GM18507 (cell line): ENCODE measurements around the gene RNU2-63P.
"Not testable (repeated sequence)": the region's sequence is repeated elsewhere in the genome, so short reads cannot be mapped to it uniquely, and the experiment has no call there.

Experiments used
- DNase-seq: peaks from one replicate; pipeline ENCODE4 v3.0.0; 2011; ENCODE audit warnings: low read depth; ENCODE audit not compliant: insufficient read length; ENCODE audit errors: extremely low spot score
- FAIRE-seq: peaks from 2 replicates; lab custom pipeline; 2011; peaks lifted over from hg19 to GRCh38; lab: Jason Lieb, UNC

RNU2-63P gene

DNA sequence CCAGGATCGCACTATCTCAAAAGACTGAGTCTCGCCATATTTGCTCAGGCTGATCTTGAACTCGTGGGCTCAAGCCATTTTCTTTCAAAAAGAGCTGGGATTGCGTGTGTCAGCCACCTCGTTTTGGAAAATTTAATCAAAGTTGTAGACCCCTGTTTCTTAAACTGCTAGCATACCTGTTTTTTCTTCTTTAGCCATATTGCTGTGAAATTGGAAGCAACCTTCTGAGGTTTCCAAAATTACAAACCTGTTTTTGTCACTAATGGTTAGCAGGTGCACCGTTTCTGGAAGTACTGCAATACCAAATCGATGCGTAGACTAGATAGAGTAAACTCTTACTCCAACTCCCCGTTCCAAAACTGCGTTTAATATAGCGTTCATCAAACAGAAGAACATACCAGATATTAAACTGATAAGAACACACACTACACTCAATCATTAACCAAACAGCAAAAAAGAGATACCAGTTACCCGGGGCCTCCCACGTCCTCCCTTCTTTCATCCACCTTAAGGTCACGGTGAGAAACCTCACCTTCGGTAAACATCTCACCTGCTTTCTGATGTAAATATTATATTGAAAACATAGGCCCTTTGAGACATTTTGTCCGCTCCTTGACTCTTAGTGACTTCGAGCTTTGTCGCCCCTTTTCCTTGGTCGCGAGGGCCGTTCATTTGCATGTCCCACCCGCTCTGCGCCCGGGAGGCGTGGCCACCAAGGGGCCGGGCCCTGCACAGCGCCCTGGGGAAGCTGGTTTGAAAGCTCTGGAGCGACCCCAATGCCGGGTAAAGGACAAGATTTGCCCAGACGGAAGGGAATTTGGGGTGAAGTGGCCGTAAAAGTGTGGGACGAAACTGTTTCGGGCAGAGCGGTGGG, at the start of gene RNU2-63P:
TSS of gene RNU2-63P (minus strand) at position 462 of the 874 bp plus-strand sequence.
- DNase-seq (peak; percentile 61), FAIRE-seq (peak; percentile 49)

DNA sequence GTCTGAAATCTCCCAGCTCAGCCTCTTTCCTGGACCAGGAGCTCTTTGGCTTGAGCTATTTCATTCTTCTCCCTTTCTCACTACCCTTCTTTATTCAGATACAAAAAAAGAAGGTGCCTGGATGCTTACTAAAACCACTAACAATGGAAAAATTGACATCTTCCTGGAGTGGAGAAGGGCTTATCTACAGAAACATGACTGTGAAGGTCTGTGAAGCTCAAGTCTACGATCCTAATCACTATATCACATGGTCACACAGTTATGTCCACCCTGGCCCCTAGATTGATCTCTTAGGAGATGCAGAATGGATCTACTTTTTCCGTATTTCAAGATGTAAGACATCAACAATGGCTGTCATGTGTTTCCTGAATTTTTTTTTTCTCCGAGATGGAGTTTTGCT, 44.9 kb upstream of the RNU2-63P start:
- FAIRE-seq = no peak
- DNase-seq = no peak

- DNase-seq = no peak
- no peak for FAIRE-seq
These were observed 44.5 kb upstream of the RNU2-63P start for GRCh38 chr2:88060907-88061275.

- DNase-seq (peak; percentile 22), FAIRE-seq (peak; percentile 73)
These were observed 43.9 kb upstream of the RNU2-63P start for GRCh38 chr2:88059979-88060906.

- DNase-seq (no peak), FAIRE-seq (no peak)
These were observed 41.8 kb upstream of the RNU2-63P start for GRCh38 chr2:88058191-88058590.

- no peak for FAIRE-seq
- no peak for DNase-seq
These were observed 41.1 kb upstream of the RNU2-63P start for GRCh38 chr2:88057437-88057844.

DNA sequence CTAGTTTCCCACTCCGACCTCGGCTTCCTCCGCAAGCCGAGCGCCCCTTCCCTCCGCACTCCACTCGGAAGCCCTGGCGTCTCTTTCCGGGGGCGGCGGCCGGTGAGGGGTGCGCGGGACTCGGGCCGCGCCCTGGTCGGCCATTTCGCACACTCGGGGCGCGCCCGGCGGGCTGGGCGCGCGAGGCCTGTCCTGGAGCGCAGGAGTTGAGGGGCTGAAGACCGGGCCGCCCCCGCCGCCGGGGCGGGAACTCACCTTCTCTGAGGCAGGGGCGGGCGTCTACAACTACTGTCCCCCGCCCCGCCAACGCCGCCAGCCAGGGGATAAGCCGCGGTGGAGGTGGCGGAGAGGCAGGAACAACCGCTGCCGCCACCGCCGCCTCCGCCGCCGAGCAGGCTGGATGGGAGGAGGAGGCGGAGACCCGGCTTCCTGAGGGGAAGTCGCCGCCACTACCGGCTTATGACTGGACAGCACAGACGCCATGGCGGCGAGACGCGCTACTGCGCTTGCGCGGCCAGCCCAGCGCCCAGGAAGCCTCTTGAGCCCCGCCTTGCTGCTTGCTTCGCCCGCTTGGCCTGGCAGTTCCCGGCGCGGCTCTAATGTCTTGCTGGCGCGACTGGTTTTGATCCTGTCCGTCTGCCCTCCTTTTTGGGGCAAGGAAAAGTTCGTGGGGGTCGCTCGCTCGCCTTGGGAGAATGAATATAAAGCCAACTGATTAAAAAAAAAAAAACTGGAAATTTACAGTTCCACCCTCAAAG, 39.2 kb upstream of the RNU2-63P start, which contains the start of gene KRCC1:
TSS of gene KRCC1 (minus strand) at position 413 of the 758 bp plus-strand sequence. CDS start 27,220 bp downstream, outside the sequence.
- peak; percentile 85 for FAIRE-seq

DNA sequence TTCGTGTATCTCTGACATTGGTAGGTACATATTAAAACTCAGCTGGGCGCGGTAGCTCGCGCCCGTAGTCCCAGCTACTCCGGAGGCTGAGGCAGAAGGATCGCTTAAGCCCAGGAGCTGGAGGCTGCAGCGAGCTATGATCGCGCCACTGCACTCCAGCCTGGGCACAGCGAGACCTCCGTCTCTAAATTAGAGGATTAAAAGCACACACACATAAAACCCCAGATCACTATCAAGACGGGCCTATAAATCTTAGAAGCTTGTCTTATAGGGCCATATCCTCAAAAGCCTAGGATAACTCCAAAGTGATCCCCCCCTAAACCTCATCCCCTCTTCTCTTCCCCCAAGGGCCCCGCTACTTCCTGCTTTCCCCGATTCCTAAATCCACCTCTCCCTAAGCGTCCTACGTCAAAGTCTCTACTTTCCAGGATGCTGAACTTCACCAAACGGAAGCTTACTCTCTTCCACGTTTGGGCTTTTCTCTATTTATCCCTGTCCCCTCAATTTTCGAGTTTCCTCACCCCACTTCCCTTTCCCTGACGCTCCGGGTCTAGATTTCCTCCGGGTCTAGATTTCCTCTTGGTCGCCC, 38.5 kb upstream of the RNU2-63P start:
- FAIRE-seq (no peak), DNase-seq (no peak)

More for the DNA sequence above, 39.2 kb upstream of the RNU2-63P start, which contains the start of gene KRCC1:
- peak; percentile 92 for DNase-seq

DNA sequence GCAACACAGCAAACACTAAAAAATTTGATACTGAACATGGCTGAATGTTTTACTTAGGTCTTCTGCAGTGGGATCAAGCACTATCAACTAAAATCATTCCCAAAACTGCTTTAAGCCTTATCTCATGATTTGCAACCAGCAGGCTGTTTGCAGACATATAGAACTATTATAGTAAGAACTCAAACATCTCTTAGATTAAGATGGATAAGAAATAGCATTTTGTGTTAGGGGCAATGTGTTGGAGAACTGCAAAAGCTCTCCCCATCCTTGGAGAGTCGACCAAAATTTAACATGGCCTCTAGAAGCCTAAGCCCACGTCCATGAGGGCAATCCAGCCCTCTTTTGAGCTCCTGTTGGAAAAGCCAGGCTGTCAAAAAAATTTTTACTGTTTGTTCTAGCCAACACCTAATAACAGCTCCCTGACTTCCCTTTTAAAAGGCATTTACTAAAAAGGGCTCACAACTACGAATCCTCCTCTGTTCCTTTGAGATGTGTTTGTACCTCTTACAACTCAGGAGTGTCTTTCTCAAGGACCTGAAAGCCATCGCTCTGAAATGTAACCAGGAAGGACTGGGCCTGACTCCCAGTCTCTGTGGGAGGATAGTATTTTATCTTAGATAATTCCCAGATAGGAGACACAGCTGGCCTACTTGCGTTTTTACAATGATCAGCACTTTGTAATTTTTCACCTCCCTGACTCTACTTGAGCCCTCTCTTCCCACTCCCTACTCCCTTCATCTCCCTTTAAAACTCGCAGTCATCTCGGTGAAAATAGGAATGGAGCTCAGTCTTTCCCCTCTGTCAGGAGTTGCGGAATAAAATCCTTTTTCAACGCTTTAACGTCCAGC, 37.8 kb upstream of the RNU2-63P start:
- no peak for DNase-seq
- FAIRE-seq = no peak

- FAIRE-seq = no peak
- no peak for DNase-seq
These were observed 36.9 kb upstream of the RNU2-63P start for GRCh38 chr2:88053296-88053695.

- FAIRE-seq = no peak
- DNase-seq = no peak
These were observed 35.4 kb upstream of the RNU2-63P start for GRCh38 chr2:88051792-88052191.

GRCh38 chr2:88049622-88050021, 33.3 kb upstream of the RNU2-63P start:
- FAIRE-seq (no peak), DNase-seq (no peak)

- no peak for DNase-seq
- no peak for FAIRE-seq
These were observed 32.2 kb upstream of the RNU2-63P start for GRCh38 chr2:88048541-88048940.

- DNase-seq, FAIRE-seq: not testable (repeated sequence)
These were observed 29.2 kb upstream of the RNU2-63P start for GRCh38 chr2:88045561-88045960.

DNA sequence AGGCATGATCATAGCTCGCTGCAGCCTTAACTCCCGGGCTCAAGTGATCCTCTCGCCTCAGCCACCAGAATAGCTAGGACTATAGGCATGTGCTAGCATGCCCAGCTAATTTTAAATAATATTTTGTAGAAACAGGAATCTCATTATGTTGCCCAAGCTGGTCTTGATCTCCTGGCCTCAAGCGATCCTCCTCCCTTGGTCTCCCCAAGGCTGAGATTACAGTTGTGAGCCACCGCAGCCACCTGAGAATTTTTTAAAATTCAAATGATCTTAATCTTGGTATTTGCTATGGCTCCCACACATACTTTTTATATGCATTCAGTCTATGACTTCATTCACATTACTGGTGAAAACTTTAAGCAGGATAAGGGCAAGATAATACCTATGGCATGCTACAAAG, 26.1 kb upstream of the RNU2-63P start:
- DNase-seq (no peak), FAIRE-seq (no peak)

DNA sequence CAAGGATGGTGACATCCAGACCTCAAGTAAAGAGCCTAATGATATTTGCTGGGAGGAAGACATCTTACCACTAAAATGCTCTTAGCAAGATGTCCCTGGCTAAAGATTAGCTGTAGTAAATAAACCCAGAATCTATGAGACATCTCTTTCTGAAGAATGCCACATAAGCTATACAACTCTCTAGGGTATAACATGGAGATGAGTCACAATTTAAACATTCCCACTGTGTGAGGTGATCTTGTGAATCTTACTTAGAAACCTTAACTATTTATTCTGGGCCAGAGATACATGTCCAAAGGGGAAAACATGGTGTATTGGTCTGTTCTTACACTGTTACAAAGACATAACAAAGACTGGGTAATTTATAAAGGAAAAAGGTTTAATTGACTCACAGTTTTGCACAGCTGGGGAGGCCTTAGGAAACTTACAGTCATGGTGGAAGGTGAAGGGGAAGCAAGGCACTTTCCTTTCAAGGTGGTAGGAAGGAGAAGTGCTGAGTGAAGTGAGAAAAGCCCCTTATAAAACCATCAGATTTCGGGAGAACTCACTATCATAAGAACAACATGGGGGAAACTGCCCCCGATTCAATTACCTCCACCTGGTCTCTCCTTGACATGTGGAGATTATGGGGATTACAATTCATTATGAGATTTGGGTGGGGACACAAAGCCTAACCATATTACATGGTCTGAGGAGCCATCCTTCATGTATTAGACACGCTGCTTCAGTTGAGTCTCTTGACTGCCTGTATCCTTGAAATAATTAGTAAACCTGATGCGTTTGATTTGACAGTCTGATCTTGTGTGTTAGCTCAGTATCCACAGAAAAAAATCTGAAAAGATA, 22.1 kb upstream of the RNU2-63P start:
- DNase-seq (no peak), FAIRE-seq (no peak)

DNA sequence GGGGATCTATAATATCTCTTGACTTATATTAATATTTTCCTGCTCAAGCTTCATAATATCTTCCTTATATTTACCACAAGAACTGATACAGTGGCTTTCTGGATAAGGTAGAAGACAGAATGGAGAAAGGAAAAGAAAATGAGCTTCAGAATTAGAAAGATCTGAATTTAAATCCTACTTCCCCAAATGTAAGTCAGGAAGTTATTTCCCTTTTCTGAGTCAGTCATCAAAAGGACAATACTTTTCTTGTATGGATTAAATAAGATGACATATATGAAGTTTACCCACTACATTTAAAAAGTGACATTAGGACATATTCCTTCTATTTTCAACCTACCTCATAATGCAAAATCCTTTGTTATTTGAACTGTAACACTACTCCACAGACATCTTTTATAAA, 20.3 kb upstream of the RNU2-63P start:
- FAIRE-seq = no peak
- no peak for DNase-seq
